ENCODE results near the gene GDPD4.

The GDPD4 gene

GRCh38 chr11:77175021-77175842 is 126.3 kb downstream of the GDPD4 start:
- DNase-seq (ENCODE audit: low read depth in 2 of 2), result no peak

- no peak for DNase-seq (ENCODE audit: low read depth in 2 of 2)
These were observed 126.9 kb downstream of the GDPD4 start for GRCh38 chr11:77174559-77174958.

- DNase-seq (ENCODE audit: low read depth in 2 of 2), result no peak
These were observed 128.0 kb downstream of the GDPD4 start for GRCh38 chr11:77173494-77173893.

GRCh38 chr11:77172666-77172982 is 128.9 kb downstream of the GDPD4 start:
- DNase-seq (ENCODE audit: low read depth in 2 of 2), result no peak

GRCh38 chr11:77171885-77172665 is 129.4 kb downstream of the GDPD4 start:
- DNase-seq (ENCODE audit: low read depth in 2 of 2), result no peak

- no peak for DNase-seq (ENCODE audit: low read depth in 2 of 2)
These were observed 130.2 kb downstream of the GDPD4 start for GRCh38 chr11:77171254-77171653.

GRCh38 chr11:77170107-77170506 is 131.4 kb downstream of the GDPD4 start:
- DNase-seq (ENCODE audit: low read depth in 2 of 2), result no peak

GRCh38 chr11:77167791-77168190 is 133.7 kb downstream of the GDPD4 start:
- no peak for DNase-seq (ENCODE audit: low read depth in 2 of 2)

GRCh38 chr11:77167111-77167626 is 134.3 kb downstream of the GDPD4 start:
- DNase-seq (ENCODE audit: low read depth in 2 of 2), result no peak
